ENCODE data around the gene GFRA1.

- no peak for TF ChIP-seq CTCF (conservative IDR thresholded peaks at IDR 0.05; ENCODE audit: low read length)
- TF ChIP-seq EZH2phosphoT487 (IDR thresholded peaks at IDR 0.05; ENCODE audit: borderline replicate concordance, low read depth, low read length) = no peak
These were observed 31.2 kb downstream of the GFRA1 start for GRCh38 chr10:116241642-116242410.
